HG03066 (cell line): ENCODE measurements around the gene PHF20.
"Not testable (repeated sequence)": the region's sequence is repeated elsewhere in the genome, so short reads cannot be mapped to it uniquely, and the experiment has no call there.

Experiments used
- ATAC-seq: cut with Tn5 transposase; IDR thresholded peaks from one replicate; pipeline ENCODE4 v1.9.1; 2021; ENCODE audit warnings: low read depth; ENCODE audit not compliant: unreplicated experiment

Gene PHF20

DNA sequence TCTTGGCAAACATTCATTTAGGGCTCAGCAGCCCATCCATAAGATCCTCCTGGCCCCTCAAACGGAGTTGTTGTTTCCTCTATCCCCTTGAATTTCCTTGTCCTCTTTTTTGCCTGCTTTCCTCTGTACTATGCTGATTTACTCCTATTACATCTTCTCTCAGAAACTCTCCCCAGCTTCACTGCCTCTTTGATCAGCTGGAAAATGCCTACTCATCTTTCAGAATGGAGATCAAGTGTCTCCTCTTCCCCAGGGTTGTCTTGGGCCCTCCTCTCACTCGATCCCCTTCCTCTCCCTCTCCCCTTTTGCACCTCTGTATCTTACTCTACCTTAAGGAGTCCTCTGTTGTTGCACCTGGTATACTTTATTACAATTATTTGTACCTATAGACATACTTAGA is 60.2 kb downstream of the PHF20 start:
- no peak for ATAC-seq

DNA sequence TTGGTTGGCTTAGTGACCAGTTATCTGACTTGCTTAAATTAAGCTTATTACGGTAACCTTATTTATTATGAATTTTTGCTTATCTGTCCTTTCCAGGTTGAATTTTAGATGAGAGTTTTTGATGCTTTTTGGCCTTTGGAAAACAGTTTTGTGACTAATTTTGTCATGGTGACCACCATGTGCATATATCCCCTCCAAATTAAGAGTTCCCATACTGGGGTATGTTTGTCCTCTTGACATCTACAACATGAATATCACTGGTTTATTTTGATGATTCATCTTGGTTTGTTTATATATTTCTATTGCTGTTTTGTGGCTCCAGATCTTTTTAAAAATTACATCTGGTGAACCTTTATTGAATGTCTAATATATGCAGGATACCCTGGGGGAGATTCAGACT is 61.4 kb downstream of the PHF20 start:
- ATAC-seq, result no peak

DNA sequence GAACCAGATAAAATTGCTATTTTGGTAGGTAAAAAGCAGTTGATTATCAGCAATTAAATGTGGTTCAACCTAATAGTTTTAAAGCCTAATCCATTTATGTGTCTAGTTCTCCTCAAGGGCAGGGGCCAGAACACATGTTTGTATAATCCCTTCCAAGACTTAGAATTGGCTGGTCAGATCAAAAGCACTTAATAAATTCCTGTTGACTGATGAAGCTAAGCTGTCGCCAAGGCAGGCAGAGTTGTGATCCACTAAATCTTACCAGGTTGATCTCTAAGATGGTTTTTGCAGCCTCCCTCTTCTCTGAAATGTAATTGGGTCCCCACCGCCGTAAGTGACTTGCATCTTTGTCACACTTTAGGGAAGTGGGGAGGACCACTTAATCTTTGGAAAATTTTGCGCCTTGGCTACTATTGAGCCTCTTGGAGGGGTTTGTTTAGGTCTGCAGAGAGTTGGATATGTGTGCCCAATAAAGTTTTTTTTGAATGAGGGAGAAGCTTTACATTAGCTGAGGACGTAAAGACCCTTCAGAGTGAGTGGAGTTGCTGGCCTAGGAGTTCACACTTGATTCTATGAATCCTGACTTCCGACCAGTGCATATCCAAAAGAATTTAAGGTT is 65.9 kb downstream of the PHF20 start:
- no peak for ATAC-seq

DNA sequence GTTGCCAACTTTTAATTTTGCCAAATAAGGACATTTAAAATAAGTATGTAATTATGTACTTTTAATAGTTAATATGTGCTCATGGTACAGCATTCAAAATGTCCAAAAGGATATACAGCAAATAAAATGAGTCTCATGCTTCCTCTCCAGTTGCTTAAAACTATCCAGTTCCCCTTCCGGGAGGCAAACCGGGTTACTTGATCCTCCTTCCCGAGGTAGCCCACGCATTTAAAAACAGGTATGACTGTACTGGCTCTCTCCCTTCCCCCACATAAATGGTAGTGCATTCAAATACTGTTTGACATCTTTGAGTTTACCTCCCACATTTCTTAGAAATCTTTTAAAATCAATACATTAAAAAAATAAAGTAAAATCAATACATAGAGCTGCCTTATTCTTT is 66.4 kb downstream of the PHF20 start:
- no peak for ATAC-seq

DNA sequence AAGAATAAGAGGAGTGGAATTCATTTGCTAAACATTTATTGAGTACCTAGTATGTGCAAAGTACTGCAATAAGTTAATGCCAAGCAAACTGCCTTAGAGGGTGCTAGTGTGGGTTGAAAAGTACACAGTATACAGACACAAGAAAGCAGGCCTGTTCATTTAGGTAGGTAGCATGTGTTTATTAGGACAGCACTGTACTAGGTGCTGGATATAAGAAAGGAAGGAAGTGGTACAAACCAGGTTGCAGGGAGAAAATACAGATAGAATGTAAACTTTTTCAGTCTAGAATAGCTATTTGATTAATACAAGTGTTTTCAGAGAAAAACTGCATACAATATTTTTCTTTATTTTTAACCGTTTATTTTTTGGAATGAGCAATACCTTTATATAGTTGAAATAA is 68.1 kb downstream of the PHF20 start:
- no peak for ATAC-seq

DNA sequence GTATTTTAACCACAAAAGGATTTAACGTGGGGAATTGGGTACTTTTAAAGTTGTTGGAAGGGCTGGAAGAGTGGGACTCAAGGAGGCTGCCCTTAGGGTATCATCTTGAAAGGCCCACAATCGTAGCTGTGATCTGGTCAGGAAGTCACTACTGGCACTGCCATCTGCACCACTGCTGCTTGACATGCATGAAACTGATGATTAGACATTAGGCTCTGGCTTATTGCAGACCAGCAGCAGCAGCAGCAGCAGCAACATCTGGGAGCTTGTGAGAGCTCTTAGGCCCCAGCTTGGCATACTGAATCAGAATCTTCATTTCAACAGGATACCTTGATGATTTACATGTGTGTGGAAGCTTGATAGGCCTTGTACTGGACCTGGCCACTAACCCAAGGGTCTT is 68.6 kb downstream of the PHF20 start:
- ATAC-seq, result no peak

DNA sequence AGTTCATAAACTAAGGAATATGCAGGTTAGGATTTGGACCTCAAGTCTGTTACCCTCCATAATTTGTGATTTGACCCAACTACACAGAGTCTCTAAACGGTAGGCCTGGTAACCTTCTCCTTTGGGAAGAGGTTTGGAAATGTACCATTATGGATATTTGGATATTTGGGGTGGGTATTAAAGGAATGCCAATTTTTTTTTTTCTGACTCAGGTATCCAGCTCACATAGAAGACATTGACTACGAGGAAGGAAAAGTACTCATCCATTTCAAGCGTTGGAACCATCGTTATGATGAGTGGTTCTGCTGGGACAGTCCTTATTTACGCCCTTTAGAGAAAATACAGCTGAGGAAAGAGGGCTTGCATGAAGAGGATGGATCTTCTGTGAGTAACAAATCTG is 70.5 kb downstream of the PHF20 start:
- no peak for ATAC-seq

DNA sequence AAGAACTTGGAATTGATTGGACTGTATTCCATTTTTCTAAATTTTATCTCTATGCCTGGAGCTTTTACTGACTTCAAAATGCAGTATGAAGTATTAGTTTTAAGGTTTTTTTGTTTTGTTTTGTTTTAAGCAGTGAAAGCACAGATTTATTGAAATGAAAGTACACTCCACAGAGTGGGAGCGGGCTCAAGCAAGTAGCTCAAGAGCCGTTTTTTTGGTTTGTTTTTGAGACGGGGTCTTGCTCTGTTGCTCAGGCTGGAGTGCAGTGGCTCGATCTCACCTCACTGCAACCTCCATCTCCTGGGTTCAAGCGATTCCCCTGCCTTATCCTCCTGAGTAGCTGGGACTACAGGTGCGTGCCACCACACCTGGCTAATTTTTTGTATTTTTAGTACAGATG is 72.1 kb downstream of the PHF20 start:
- ATAC-seq, result not testable (repeated sequence)

DNA sequence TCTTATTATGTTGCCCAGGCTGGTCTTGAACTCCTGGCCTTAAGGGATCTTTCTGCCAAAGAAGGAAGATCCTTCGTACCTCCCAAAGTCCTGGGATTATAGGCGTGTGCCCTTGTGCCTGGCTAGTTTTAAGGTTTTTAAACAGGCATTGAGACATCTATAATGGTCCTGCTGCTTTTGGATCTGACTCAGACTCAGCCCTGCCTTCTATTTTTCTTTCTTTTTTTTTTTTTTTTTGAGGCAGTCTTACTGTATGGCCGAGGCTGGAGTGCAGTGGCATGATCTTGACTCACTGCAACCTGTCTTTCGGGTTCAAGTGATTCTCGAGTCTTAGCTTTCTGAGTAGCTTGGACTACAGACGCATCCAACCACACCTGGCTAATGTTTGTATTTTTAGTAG is 73.7 kb downstream of the PHF20 start:
- no peak for ATAC-seq

DNA sequence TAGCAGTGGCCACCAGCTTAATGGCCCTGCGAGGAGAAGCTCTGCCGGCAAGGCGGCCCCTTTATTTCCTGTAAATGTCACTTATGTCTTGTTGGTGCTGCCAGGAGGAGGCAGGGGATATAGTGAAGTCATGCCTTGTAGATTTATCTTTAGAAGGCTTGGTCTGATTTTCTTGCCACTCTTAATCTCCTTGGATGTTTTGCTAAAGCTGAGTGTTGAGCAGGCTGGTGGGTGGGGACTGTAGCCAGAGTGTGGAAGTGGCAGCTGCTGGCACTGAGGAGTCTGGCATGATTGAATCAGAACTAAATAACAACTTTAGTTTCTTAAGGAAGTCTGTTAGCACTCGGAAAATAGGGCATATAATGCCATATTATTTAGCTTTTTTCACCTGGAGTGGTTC is 77.9 kb downstream of the PHF20 start:
- ATAC-seq, result no peak

DNA sequence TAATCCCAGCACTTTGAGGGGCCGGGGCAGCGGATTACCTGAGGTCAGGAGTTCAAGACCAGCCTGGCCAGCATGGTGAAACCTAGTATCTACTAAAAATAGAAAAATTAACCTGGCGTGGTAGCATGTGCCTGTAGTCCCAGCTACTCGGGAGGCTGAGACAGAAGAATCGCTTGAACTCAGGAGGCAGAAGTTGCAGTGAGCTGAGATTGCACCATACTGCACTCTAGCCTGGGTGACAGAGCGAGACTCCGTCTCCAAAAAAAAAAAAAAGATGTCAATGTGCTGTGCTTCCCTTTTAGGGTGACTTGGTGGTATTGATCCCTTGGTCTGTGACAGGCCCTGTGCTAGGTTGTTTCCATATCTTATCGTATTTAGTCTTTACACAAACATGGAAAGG is 79.8 kb downstream of the PHF20 start:
- not testable (repeated sequence) for ATAC-seq

DNA sequence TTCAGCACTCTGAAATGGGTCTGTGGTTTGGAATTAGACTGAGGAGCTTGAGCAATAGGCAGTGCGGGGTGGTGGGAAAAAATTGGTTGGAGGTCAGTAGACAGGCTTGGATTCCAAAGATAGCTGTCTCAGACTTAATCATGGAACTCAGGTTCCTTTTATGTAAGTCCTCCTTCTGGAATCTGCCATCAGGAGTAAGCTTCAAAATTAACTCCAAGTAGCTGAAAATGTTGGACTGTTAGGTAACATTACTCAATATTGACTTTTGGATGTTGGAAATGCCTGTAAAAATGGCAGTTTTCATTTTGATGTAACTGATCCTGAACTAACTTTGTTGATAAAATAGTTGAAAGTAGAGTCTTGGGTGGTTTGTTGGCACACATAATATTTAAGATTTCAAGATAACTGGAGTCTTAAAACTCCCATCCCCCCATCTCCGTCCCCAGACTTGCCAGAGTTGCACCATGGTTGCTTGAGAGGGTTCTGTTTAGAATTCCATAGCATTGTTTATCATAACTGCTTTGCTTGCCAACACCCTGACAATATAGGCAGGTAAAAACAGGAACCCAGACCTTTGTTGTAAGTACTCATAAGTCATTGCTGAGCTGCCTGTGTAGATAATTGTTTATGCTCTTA is 83.0 kb downstream of the PHF20 start:
- ATAC-seq, result no peak

DNA sequence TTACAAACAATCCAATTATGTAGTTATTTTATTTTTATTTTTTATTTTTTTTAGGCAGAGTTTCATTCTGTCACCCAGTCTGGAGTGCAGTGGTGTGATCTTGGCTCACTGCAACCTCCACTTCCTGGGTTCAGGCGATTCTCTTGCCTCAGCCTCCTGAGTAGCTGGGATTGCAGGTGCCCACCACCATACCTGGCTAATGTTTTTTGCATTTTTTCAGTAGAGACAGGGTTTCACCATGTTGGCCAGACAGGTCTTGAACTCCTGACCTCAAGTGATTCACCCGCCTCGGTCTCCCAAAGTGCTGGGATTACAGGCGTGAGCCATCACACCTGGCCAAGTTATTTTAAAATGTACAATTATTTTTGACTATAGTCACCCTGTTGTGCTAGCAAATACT is 83.8 kb downstream of the PHF20 start:
- ATAC-seq, result not testable (repeated sequence)

DNA sequence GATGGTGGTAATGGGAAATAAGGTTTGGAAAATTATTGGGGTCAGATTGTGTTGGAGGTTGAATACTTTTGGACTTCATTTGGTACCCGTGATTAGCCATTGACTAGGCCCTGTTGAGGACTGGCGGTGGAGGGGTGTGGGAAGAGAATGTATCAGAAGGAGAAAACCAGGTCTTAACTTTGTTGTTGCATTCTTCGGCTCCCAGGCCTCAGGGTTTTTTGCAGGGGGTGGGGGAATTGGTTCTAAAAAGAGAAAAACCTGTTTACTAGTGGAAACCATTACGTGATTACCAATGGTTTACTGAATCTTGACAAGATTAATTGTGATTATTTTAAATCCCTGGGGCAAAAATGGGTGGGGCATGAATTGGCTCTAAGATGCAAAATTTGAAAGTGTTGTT is 85.1 kb downstream of the PHF20 start:
- no peak for ATAC-seq

DNA sequence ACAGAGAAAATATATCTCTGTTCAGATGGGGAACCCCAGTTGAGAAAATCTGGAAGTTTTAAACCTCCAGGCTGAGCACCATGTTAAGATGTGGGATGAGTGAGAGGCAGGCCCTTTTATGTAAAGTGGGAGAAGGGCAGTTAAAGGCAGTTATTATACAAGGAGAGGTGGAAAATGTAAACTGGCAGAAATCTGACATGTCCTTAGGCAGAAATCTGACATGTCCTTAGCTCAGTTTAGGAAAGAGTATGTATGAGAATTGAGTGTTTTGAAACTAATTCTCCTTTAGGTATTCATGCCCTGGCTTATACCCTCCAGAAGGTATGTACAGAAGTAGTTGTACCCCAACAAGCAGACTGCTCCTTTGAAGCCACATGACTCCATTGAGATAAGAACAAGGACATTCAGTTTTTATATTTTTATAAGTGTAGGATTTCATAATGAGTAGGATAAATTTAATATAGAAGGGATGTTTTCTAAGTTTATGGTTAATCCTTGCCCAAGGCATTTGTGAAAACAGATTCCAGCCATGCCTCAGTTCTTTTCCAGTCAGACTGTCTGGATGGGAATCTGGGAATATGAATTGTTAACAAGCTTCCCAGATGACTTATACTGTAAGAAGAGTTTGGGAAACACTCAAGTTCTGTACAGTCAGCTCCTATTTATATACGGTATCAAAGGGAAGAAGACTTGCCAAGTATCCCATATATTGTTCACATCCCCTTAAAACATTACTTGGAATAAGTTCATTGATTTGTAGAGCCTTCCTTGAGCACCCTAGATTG is 94.8 kb downstream of the PHF20 start:
- ATAC-seq, result no peak

DNA sequence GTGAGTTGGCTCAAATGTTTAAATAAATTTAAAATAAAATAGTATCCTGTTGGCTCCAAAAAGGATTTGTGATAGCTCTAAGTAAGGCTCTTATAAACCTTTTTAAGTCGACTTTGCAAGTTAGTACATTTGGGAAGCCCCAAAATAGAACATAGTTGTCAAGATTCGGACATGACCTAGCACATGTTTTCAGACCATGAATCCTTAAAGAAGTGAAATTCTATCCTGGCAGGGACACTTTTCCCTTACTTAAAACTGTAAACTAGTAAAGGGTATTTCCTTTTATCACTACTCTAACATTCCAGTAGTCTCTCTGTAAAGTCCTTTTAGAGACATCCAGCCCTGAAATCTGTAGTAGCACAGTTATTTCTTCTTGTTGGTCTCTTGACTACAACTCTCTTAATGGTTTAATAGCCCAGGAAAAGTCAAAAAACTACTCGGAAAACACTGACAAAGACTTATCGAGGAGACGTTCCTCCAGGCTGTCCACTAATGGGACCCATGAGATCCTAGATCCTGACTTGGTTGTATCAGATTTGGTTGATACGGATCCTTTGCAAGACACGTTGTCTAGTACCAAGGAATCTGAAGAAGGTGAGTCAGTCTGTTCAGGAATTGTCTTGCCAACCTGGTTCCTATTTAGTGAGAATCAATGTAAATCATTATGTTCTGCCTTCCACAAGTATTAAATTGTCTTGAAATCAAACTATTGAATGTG is 98.9 kb downstream of the PHF20 start:
- no peak for ATAC-seq

DNA sequence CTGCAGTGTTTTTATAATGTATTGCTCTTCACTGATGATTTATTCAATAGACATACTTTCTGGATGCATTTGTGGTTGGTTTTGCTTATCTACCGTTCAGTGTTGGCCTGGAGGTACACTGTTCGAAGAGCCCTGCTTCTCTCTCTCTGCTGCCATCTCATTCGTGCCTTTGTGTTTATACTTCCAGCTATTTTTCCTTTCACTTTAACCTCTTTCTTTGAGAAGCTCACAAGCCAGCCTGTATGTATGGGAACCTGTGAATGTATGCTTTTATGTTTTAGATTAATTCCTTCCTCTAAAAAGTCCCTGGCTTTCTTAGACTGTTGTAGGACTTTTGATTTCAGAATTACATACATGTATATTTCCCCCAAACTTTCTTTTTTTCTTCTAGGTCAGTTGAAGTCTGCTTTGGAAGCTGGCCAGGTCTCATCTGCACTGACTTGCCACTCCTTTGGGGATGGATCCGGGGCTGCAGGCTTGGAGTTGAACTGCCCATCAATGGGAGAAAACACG is 99.5 kb downstream of the PHF20 start:
- ATAC-seq, result no peak

DNA sequence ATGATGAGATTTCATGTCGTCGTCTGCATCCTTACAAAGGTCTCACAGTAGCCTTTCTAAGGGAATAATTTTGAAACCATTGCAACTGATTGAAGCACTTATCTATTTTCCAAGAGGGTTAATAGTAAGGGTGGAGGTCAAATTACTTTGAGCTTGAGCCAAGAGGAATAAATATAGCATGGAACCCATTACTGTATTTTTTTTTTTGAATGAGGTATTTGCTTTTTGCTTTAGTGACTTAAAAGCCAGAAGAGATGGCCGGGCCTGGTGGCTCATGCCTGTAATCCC is 104.2 kb downstream of the PHF20 start:
- no peak for ATAC-seq

DNA sequence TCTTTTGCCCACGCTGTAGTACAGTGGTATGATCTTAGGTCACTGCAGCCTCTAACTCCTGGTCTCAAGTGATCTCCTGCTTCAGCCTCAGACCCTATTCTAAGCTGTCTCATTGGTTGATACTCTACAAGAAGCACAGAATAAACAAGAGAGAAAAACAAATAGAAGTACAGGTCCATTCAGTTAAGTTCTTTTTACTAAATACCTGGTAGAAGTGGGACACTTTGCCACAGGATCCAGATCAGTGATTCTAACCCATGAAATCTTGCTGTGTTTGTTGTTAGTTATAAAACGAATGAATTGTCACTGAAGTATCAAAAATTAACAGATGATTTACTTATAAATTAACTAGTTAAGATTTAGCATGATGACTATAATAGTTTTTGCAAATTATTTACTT is 105.8 kb downstream of the PHF20 start:
- ATAC-seq, result no peak

DNA sequence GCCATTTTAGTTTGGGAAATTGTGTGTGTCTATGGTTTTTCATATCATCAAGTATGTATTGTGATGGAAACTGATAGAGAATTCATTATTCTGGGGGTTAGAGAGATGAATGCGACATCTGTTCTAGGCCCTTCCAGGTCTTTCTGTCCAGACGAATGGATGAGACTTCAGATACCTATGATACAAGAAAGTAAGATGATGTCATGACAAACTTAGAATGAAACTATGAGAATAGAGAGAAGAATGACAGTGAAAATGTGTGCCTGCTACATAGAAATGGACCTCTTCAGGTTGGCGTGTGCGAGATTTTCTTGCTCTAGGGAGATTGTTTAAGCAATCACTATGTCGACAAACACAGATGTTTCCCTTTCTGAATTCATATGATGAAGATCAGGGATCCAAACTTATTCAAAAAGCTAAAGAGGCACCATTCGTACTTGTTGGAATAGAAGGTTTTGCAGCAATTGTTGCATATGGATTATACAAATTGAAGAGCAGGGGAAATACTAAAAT is 106.4 kb downstream of the PHF20 start:
- ATAC-seq, result no peak

DNA sequence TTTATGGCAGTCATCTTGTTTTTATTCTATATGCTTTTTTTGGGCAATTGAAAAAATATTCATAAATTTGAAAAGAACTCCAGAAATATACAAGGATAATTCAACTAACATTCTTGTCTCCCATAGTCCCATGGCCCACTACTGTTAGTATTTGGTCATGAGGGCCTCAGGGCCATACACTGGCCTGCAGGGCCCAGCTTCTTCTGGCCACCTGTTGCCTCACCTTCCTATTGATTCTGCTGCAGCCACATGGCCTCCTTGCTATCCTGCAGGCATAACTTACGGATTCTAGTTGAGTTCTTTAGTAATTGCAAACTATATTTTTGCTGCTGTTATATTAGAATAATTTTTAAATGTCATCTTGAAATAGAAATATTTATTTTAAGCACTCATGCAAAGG is 109.9 kb downstream of the PHF20 start:
- no peak for ATAC-seq
